Sciatic nerve (tissue), 2 donors: ENCODE measurements around the gene AFM. TPM values are rescaled to one million over a fixed set of nuclear protein-coding genes. Genes with fewer than 3 reads are reported as not detected.
"Not testable (repeated sequence)": the region's sequence is repeated elsewhere in the genome, so short reads cannot be mapped to it uniquely, and the experiment has no call there.

Experiments
- ATAC-seq: fragments of 200-7000 bp; cut with Tn5 transposase; one replicate; pipeline ENCODE4 v1.9.1; 2020; ENCODE audit warnings: mild to moderate bottlenecking, moderate library complexity
- DNase-seq: peaks from one replicate; pipeline ENCODE4 v3.0.0-alpha.2; 2020; ENCODE audit warnings: low spot score
- intact Hi-C: fragments of 100-400 bp; cut with DNase I; formaldehyde crosslinking; loops from one replicate; pipeline ENCODE4 v1.14.2; 2022
- total RNA-seq: library from RNA; stranded (reverse); fragmentation: NEBNext Ultra II Directional; extraction: Animal tissue kit (Norgen Biotek cat#: 25700); gene quantifications from one replicate; pipeline ENCODE4 v1.2.1, GENCODE V29; 2021
- donor health status: DM: no; HTN: no; CAD: no.
- donor health status: DM: no; HTN: no; CAD: no.

Gene AFM
- total RNA-seq, 1 donor from 2014 or later, result not detected

DNA sequence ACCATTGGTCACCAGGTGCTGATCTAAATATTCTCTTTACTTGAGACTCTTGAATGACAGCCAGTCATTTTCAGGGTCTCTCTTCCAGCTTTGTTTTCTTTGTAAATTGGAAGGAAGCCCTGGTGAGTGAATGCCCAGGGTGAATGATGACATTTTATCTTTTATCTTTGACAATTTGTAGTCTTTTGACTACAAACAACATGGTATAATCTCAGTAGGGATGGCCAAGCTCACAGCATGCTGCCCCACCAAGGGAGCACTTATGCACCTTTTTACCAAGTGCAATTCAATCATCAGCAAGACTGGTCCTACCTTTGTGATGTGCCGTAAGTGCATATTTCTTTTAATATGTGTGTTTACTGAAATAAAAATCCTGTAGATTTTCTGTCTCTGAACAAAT lies 5.7 kb downstream of the AFM start:
- DNase-seq (no peak), ATAC-seq (no peak)
- intact Hi-C loops, result no loop called here

DNA sequence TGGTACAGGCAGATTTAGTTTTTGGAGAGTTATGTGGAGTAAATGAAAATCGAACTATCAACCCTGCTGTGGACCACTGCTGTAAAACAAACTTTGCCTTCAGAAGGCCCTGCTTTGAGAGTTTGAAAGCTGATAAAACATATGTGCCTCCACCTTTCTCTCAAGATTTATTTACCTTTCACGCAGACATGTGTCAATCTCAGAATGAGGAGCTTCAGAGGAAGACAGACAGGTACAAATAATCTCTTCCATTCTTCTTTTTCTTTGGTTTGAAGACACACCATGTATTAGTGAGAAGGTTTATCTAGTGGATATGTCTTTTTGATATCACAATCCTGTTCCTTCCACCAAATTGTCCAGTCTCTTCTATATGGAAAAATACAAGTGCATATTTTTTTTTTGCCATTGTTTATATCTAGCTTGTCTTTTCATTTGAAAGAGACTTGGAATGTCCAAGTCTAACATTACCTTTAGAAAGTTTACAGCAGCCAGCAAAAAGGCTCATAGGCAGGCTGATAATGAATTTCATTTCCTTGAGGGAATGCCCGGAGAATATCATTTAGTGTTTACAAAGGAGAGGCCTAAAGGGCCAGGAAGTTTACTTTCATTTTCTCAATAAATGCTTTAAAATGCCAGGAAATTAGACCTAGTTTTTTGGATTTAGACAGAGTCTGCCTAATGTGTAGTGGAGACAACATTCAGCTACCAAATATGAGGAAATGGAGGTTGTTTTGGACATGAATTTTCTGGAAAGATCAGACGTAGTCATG lies 18.6 kb downstream of the AFM start:
- no peak for ATAC-seq
- intact Hi-C loops, result no loop called here

GRCh38 chr4:73501664-73502265 lies 20.2 kb downstream of the AFM start:
- intact Hi-C loops, result no loop called here
- no peak for DNase-seq
- ATAC-seq, result no peak

More for the DNA sequence above, 18.6 kb downstream of the AFM start:
- DNase-seq, result no peak

- ATAC-seq (no peak), DNase-seq (no peak)
- intact Hi-C loops, result no loop called here
Measured at GRCh38 chr4:73505567-73505966, 24.0 kb downstream of the AFM start.

DNA sequence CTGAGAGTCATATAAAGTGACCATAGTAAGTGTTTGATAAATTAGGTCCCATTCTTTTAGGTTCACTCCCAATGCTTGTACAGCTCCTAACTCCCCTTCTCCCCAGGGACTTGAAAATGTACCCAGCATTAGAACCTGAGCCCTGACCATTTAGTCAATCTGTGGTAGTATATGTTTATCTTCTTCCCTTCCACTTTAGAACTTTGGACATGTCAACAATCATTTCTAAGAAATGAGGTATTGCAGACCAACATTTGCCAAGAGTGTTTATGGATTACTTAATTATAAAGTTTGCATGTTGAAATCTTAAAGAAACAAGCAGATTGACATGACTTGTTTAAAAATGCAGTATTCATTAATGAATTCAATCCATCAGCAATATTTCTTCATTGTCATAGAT lies 26.0 kb downstream of the AFM start:
- intact Hi-C loops, result no loop called here
- DNase-seq, result no peak
- ATAC-seq, result no peak

DNA sequence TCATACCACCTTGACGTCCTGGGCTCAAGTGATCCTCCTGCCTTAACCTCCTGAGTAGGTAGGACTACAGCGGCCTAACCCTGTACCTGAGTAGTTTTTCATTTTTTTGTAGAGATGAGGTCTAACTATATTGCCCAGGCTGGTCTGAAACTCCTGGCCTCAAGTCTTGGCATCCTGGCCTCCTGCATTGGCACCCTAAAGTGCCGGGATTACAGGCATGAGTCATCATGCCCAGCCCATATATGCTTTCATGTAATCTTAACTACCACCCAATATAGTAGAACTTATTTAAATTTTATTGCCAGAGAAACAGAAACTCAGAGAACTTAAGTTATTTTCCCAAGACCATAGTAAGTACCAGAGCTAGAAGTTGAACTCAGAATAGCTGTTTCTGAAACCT lies 27.1 kb downstream of the AFM start:
- intact Hi-C loops, result no loop called here

DNA sequence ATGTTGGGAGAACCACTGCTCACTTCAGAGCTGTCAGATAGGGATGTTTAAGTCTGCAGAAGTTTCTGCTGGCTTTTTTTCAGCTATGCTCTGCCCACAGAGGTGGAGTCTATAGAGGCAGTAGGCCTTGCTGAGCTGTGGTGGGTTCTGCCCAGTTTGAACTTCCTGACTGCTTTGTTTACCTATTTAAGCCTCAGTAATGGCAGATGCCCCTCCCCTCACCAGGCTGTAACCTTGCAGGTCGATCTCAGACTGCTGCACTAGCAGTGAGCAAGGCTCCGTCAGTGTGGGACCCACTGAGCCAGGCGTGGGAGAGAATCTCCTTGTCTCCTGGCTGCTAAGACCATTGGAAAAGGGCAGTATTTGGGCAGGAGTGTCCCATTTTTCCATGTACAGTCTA lies 36.8 kb downstream of the AFM start:
- DNase-seq (no peak), ATAC-seq (no peak)
- intact Hi-C loops, result no loop called here

More for the DNA sequence above, 27.1 kb downstream of the AFM start:
- no peak for DNase-seq
- no peak for ATAC-seq

DNA sequence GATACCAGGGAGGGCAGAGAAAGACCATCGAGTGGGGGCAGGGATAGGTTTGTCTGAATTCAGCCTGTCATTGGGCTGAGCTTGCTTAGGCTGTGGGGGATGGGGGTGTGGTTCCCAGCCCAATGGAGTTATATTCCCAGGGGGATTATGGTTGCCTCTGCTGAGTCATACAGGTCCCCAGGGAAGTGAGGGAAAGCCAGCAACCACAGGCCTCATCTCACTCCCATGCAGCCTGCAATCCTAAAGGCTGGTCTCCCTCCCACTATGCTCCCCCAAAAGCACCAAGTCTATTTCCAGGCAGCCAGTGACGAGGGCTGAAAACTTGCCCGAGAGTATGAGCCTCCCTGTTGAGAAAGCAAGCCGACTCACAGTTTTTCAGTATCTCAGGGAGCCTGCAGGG lies 39.3 kb downstream of the AFM start:
- DNase-seq (no peak), ATAC-seq (no peak)

GRCh38 chr4:73523126-73523525 lies 41.6 kb downstream of the AFM start:
- intact Hi-C loops, result no loop called here
- ATAC-seq (no peak), DNase-seq (no peak)

More for the DNA sequence above, 39.3 kb downstream of the AFM start:
- intact Hi-C loops, result no loop called here

- ATAC-seq, result no peak
- intact Hi-C loops, result no loop called here
- no peak for DNase-seq
Measured at GRCh38 chr4:73525611-73526010, 44.1 kb downstream of the AFM start.

DNA sequence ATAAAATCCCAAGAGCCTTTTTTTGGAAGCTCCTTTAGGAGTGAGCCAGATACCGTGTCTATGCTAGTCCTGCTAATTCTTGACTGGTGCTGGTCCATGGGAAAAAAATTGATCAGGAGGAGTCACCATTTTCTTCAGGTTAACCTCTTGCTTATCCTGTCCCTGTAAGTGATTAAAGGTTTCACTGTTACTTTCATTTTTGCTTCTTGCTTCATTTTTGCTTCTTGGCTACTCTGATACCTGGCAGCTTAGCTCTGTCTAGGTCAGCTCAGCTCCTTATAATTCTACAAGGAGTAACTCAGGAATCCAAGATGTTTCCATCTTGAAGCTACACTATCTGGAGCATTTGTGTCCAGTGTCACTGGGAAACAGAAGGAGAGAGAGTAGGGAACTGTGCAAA lies 45.7 kb downstream of the AFM start:
- DNase-seq (no peak), ATAC-seq (no peak)
- intact Hi-C loops, result no loop called here

DNA sequence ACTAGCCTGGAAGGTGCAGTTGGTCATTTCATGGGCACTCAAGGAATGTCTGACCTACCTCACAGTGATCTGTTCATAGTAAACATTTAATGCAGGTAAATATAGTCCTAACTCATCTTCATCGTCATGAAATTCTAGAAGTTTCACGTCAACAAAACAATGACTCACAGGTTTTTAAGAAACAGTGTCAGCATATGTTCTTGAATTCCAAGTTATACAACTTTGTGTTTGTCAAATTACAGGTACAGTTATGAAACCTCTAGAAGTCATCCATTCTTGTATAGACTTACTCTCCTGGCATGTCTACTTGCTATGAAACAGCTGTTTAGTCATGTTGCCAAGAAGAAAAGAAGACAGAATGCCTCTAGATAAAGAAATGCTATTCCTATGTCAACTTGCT lies 46.6 kb downstream of the AFM start:
- DNase-seq, result no peak
- intact Hi-C loops, result no loop called here
- no peak for ATAC-seq

- intact Hi-C loops, result no loop called here
- DNase-seq (no peak), ATAC-seq (no peak)
Measured at GRCh38 chr4:73533515-73534422, 52.2 kb downstream of the AFM start.

DNA sequence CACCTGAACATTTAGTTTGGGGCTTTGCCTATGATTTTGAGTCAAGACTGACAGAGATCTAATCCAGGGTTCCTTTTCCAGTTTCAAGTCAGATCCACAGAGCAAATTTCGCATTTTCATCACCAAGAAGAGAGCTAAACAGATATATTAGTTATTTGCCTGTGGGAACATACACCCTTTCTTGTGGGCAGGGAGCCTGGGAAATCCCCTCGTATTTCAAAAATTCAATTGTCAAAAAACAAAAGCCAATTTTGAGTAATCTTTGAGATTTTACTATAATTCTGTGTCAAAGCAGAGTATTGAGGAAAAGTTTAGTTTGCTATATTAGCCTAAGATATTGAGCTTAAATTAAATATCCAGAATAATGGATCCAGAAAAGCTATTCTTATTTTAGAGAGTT lies 56.6 kb downstream of the AFM start:
- DNase-seq (no peak), ATAC-seq (no peak)
- intact Hi-C loops, result no loop called here

- ATAC-seq, result no peak
- DNase-seq, result no peak
- intact Hi-C loops, result no loop called here
Measured at GRCh38 chr4:73539386-73539785, 57.8 kb downstream of the AFM start.

DNA sequence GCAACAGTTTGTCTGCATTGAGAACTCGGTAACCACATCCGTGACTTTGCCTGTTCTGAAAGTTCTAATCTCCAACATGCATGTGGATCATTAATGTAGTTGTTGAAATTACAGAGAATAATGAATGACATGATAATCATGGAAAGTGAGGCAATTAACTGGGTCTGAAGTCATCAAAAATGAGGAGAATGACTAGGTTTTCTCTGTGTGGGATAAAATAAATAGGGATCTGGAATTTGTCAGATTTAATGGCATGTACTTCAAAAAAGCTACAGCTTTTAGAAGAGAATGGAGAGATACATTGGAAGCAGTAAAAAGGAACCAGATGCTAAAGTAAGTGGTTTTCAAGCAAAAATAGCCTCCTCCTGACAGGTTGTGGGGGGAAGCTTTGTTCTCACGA lies 59.3 kb downstream of the AFM start:
- no peak for DNase-seq
- intact Hi-C loops, result no loop called here
- no peak for ATAC-seq

- no peak for DNase-seq
- intact Hi-C loops, result no loop called here
- ATAC-seq, result no peak
Measured at GRCh38 chr4:73541251-73541650, 59.7 kb downstream of the AFM start.

- intact Hi-C loops, result no loop called here
- ATAC-seq (no peak), DNase-seq (no peak)
Measured at GRCh38 chr4:73544620-73545019, 63.1 kb downstream of the AFM start.

- DNase-seq, ATAC-seq, intact Hi-C loops: not testable (repeated sequence)
Measured at GRCh38 chr4:73550865-73551264, 69.3 kb downstream of the AFM start.
